ENCODE data around the gene FUT8.
"Not testable (repeated sequence)": the region's sequence is repeated elsewhere in the genome, so short reads cannot be mapped to it uniquely, and the experiment has no call there.

Gene FUT8

GRCh38 chr14:65456247-65456646, 43.7 kb downstream of the FUT8 start:
- no peak for DNase-seq

GRCh38 chr14:65461730-65462129, 49.2 kb downstream of the FUT8 start:
- DNase-seq, result no peak

GRCh38 chr14:65462411-65462810, 49.9 kb downstream of the FUT8 start:
- DNase-seq, result no peak

DNA sequence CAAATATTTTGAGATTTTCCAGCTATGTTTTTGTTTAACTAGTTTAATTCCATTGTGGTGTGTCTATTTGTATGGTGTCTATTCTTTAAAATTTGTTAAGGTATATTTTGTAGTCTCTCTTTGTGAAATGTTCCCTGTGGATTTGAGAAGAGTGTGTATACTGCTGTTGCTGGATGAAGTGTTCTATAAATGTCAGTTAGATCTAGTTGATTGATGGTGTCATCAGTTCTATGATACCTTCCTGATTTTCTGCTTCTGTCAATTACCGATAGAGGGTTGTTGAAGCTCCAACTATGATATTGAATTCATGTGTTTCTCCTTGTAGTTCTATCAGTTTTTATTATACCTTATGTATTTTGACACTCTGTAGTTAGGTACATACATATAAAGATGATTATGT, 53.1 kb downstream of the FUT8 start:
- no peak for DNase-seq

- not testable (repeated sequence) for DNase-seq
Observed at GRCh38 chr14:65467926-65468325, 55.4 kb downstream of the FUT8 start.

DNA sequence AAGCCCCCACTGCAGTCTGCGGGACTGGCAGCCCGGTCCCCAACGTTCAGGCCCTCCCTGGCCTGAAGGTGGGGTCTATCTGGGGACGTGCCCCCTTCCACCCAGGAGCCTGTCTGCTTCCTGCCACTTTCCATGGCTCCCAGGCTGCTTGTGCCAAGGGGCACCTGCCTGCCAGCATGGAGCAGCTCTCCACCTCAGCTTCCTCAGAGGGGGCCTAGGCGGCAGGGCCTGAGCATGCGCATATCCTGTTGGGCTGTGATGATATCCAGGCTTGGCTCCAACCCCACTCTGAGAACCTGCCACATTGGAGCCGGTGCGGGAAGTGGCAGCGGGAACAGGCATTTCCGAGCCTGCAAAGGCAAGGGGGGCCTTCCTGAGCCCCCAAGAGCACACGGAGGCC, 57.4 kb downstream of the FUT8 start:
- no peak for DNase-seq

DNA sequence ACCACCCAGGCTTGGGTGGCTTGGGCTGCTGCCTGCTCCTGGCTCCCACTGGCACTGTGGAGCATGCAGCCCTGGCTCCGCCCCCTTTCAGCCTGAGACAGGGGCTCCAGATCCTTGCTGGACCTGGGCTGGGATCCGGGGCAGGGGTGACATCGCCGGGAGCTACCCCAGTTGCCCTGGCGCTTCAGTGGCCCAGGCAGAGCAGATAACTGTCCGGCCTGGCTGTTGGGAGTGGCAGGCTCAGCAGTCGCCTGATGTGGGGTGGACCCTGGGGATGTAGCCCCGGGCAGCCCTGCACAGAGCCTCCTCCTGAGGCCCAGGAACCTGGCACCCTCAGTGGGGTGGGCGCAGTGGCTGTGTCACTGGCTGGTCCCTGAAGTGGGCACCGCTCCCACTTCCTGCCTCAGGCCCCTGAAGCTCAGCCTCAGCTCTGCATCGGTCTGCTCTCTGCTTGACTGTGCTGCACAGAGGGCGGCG, 57.9 kb downstream of the FUT8 start:
- no peak for DNase-seq

GRCh38 chr14:65471038-65471878, 58.7 kb downstream of the FUT8 start:
- no peak for DNase-seq

GRCh38 chr14:65472189-65472588, 59.7 kb downstream of the FUT8 start:
- DNase-seq, result no peak

- no peak for DNase-seq
Observed at GRCh38 chr14:65476273-65476941, 63.9 kb downstream of the FUT8 start.

DNA sequence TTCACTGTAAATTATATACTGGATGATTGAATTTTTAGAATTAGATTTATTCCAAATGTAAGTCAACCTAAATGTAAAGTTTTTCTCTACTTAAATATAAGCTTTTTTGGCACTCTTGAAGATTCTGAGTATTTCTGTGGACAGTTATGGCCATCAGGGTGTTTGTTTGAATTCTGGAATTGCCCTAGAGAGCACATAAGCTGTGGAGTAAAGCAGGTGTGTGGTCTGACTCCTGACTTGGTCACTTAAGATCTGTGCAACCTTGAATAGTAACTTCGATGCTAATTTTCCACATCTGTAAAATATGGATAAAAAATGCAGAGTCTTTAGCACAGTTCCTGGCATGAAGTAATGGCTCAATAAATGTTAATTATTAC, 64.4 kb downstream of the FUT8 start:
- no peak for DNase-seq

DNA sequence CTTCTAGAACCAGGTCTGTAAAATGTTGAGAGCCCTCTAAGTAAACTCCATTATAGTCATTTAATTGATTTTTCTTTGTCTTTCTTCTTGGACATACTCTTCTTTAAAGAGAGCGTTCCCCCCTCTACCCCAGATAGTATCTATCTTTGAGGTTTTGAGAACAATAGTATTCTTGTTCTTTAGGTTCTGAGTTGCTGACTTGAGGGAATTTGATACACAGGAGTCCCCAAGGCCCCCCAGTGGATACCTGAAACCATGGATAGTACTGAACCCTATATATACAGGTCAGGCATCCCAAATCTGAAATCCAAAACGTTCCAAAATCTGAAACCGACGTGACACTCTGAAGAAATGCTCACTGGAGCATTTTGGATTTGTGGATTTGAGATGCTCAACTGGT, 65.5 kb downstream of the FUT8 start:
- DNase-seq, result no peak

DNA sequence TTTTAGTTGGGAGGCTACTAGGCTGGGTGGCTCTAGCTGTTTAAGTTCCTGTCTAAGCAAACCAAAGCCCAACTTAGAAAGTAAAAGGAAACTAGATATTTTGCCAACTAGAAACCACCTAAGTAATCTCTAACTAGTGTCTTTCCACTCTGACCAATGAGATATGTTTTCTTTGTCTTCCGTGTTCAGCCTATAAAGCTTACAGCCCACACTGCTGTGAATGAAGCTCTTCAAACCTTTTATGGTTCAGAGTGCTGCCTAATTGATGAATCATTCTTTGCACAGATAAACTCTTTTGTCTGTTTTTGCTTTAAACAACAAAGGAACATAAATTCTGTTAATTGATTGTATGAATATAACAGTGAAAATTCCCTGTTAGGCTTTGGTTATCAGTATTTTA, 66.1 kb downstream of the FUT8 start:
- no peak for DNase-seq

DNA sequence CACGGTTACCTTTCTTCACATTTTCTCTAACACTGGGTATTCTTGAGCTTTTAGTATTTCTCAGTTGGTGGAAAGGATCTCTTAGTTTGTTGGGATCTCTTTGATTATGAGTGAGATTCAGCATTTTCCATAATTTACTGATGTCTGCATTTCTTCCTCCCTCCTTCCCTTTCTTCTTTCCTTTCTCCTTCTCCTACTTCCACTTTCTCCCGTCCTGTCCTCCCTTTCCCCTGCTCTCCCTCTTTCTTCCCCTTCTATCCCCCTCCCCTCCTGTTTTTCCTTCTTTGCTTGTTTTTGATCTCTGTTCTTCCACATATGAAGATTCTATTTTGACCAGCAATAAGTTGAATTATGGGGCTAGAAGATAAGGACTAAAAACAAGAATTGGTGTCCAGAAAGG, 66.9 kb downstream of the FUT8 start:
- DNase-seq, result no peak

- DNase-seq, result no peak
Observed at GRCh38 chr14:65482757-65483438, 70.4 kb downstream of the FUT8 start.

DNA sequence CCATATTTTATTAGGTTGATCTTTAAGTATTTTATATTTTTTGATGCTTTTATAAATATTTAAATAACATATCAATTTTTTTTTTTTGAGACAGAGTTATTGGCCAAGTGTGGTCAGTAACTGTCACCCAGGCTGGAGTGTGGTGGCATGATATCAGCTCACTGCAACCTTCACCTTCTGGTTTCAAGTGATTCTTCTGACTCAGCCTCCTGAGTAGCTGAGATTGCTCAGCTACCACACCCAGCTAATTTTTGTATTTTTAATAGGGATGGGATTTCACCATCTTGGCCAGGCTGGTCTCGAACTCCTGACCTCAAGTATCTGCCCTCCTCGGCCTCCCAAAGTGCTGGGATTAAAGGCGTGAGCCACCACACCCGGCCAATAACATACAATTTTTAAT, 71.1 kb downstream of the FUT8 start:
- no peak for DNase-seq

DNA sequence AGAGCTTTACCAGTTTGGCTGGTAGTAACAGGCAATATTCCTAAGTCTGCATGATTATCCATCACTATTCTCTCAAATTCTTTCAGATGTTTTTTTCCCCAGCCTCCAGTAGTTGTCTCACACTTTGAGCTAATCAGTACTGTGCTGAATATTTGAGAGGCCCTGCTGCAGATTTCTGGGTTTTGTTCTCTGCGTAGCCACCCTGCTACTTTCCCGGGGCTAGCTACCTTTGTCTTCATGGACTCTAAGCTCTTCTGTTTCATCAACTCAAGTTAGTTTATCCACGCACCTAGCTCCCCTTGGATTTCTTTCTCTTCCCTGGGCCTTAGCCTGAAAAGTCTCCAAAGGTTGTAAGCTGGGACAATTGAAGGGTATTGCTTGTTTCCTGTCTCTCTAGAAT, 73.0 kb downstream of the FUT8 start:
- DNase-seq, result no peak

DNA sequence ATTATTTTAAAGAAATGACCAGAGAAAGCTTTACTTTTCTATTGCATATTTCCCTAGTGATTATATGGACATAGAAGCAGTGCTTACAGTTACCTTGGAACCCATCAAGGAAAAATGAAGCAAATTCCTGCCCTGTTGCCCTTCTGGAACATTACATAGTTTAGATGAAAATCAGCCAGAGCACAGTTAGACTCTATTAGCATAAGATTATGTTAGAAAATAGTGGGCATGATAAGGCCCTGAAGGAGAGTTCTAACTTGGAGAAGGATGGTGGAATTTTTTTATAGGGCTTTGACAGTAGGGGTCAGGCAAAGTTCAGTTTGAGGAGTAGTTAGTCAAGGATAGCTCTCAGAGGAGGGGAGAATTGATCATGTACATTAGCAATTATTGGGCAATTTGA, 74.3 kb downstream of the FUT8 start:
- DNase-seq, result no peak

DNA sequence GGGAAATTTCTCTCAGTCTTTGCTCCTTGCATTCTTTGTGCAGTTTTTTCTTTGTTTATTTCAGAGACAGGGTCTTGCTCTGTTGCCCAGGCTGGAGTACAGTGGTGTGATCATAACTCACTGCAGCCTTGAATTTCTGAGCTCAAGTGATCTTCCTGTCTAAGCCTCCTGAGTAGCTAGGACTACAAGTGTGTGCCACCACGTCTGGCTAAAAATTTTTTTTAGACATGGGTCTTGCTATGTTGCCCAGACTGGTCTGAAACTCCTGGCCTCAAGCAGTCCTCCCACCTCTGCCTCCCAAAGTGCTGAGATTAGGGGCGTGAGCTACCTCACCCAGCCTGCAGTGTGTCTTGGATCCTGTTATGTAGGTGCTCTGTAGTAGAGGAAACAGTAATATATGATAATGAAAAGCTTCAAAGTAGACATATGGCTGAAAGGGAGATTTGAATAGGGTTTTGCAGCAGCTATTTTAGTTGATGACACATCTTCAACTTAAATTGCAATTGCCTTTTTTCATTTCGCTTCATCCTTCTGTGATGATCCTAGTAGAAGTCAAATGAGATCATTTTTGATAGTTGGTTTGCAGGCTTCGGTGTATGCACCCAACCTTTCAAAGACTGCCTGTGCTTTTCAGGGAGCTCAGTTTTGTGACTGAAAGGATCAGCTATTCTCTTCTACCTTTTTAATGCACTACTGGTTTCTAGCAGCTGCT, 75.4 kb downstream of the FUT8 start:
- no peak for DNase-seq

- DNase-seq, result no peak
Observed at GRCh38 chr14:65491274-65491673, 78.7 kb downstream of the FUT8 start.

GRCh38 chr14:65492266-65492665, 79.7 kb downstream of the FUT8 start:
- DNase-seq, result no peak

DNA sequence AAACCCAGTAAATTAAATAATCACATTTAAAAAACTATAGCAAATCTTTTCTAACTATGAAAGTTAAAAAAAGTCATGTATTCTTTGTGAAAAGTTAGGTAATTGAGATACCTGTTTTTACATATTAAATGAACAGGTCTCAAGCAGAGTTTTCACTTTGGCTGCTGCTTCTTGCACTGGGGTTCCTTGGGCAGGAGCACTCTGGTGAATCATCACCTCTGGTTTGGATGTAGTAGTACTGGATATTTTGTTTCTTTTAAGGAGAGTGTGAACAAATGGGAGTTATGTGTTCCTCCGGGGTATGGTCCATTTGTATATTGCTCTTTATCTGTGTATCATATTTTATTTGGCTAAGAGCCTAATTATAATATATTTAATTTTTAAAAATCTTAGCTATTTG, 82.7 kb downstream of the FUT8 start:
- no peak for DNase-seq

Data from activated T-cell treated with anti-CD3 and anti-CD28 coated beads, Interleukin-2, amount 50 U/mL, for 48 hours (primary cell).